HepG2 (cell line): ENCODE measurements around the gene EPHB3.

Experiments
- ASH2L ChIP-seq: fragments of 300-600, 200-600 bp; sonication (generic); IDR thresholded peaks from 2 replicates; pipeline ENCODE4 v1.7.0; 2017; ENCODE audit warnings: low read depth, mild to moderate bottlenecking, moderate library complexity, mixed read lengths, low read length; ENCODE audit not compliant: insufficient read length
- FOXJ3 ChIP-seq: sonication (generic); formaldehyde crosslinking; IDR thresholded peaks from 2 replicates; pipeline ENCODE4 v1.4.0; 2020; ENCODE audit warnings: missing genetic modification reagents, mild to moderate bottlenecking, borderline replicate concordance
- NR2C2 ChIP-seq: sonication (generic); formaldehyde crosslinking; IDR thresholded peaks from 2 replicates; pipeline ENCODE4 v1.4.0; 2020; ENCODE audit warnings: missing genetic modification reagents, mild to moderate bottlenecking, moderate library complexity, borderline replicate concordance
- PHB2 ChIP-seq: fragments of 450-650 bp; IDR thresholded peaks from 2 replicates; pipeline ENCODE4 v1.6.1; 2018; ENCODE audit not compliant: partially characterized antibody
- RARG ChIP-seq: sonication (generic); formaldehyde crosslinking; IDR thresholded peaks from 2 replicates; pipeline ENCODE4 v1.4.0; 2020; ENCODE audit warnings: low read depth, mild to moderate bottlenecking, missing genetic modification reagents
- SIN3A ChIP-seq: IDR thresholded peaks from 2 replicates; pipeline ENCODE4 v1.6.1; 2011; ENCODE audit warnings: low read depth, mild to moderate bottlenecking, control low read depth, low read length, borderline replicate concordance
- SMARCC2 ChIP-seq: fragments of 450-650 bp; IDR thresholded peaks from 2 replicates; pipeline ENCODE4 v1.6.1; 2017; ENCODE audit warnings: antibody characterized with exemption, mild to moderate bottlenecking
- TMF1 ChIP-seq: sonication (generic); formaldehyde crosslinking; IDR thresholded peaks from 2 replicates; pipeline ENCODE4 v1.8.1; 2022; ENCODE audit warnings: low read depth, missing genetic modification reagents
- ZKSCAN8 ChIP-seq: IDR thresholded peaks from 2 replicates; pipeline ENCODE4 v1.6.1; 2016; ENCODE audit warnings: borderline replicate concordance, missing genetic modification reagents, missing compliant biosample characterization
- ZNF891 ChIP-seq: sonication (generic); formaldehyde crosslinking; IDR thresholded peaks from 2 replicates; pipeline ENCODE4 v1.5.0; 2020; ENCODE audit warnings: mild to moderate bottlenecking, missing genetic modification reagents
- TF ChIP-seq, protein P1 (sequence below): sonication (generic); formaldehyde crosslinking; IDR thresholded peaks from 2 replicates; pipeline ENCODE4 v1.5.0; 2020; ENCODE audit warnings: mild to moderate bottlenecking, missing genetic modification reagents, moderate library complexity
- TF ChIP-seq, protein P2 (sequence below): sonication (generic); formaldehyde crosslinking; IDR thresholded peaks from 2 replicates; pipeline ENCODE4 v1.4.0; 2020; ENCODE audit warnings: missing genetic modification reagents
- TF ChIP-seq, protein P3 (sequence below): sonication (generic); formaldehyde crosslinking; IDR thresholded peaks from 2 replicates; pipeline ENCODE4 v1.5.1; 2020; ENCODE audit warnings: mild to moderate bottlenecking, missing genetic modification reagents

GRCh38 chr3:184571750-184572377 is 10.3 kb downstream of the EPHB3 start:
- no peak for TF ChIP-seq PHB2
- TF ChIP-seq SMARCC2, result no peak
- TF ChIP-seq RARG (CRISPR knock-in tag), result no peak
- TF ChIP-seq FOXJ3 (CRISPR knock-in tag), result no peak
- no peak for TF ChIP-seq ZKSCAN8 (CRISPR knock-in tag)
- TF ChIP-seq SIN3A, result no peak
- TF ChIP-seq, protein P1, sequence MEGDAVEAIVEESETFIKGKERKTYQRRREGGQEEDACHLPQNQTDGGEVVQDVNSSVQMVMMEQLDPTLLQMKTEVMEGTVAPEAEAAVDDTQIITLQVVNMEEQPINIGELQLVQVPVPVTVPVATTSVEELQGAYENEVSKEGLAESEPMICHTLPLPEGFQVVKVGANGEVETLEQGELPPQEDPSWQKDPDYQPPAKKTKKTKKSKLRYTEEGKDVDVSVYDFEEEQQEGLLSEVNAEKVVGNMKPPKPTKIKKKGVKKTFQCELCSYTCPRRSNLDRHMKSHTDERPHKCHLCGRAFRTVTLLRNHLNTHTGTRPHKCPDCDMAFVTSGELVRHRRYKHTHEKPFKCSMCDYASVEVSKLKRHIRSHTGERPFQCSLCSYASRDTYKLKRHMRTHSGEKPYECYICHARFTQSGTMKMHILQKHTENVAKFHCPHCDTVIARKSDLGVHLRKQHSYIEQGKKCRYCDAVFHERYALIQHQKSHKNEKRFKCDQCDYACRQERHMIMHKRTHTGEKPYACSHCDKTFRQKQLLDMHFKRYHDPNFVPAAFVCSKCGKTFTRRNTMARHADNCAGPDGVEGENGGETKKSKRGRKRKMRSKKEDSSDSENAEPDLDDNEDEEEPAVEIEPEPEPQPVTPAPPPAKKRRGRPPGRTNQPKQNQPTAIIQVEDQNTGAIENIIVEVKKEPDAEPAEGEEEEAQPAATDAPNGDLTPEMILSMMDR (CRISPR knock-in tag), result no peak
- TF ChIP-seq, protein P2, sequence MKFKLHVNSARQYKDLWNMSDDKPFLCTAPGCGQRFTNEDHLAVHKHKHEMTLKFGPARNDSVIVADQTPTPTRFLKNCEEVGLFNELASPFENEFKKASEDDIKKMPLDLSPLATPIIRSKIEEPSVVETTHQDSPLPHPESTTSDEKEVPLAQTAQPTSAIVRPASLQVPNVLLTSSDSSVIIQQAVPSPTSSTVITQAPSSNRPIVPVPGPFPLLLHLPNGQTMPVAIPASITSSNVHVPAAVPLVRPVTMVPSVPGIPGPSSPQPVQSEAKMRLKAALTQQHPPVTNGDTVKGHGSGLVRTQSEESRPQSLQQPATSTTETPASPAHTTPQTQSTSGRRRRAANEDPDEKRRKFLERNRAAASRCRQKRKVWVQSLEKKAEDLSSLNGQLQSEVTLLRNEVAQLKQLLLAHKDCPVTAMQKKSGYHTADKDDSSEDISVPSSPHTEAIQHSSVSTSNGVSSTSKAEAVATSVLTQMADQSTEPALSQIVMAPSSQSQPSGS, result no peak
- no peak for TF ChIP-seq ASH2L
- TF ChIP-seq TMF1 (CRISPR knock-in tag), result no peak
- TF ChIP-seq ZNF891 (CRISPR knock-in tag), result no peak
- TF ChIP-seq NR2C2 (CRISPR knock-in tag), result no peak
- TF ChIP-seq, protein P3, sequence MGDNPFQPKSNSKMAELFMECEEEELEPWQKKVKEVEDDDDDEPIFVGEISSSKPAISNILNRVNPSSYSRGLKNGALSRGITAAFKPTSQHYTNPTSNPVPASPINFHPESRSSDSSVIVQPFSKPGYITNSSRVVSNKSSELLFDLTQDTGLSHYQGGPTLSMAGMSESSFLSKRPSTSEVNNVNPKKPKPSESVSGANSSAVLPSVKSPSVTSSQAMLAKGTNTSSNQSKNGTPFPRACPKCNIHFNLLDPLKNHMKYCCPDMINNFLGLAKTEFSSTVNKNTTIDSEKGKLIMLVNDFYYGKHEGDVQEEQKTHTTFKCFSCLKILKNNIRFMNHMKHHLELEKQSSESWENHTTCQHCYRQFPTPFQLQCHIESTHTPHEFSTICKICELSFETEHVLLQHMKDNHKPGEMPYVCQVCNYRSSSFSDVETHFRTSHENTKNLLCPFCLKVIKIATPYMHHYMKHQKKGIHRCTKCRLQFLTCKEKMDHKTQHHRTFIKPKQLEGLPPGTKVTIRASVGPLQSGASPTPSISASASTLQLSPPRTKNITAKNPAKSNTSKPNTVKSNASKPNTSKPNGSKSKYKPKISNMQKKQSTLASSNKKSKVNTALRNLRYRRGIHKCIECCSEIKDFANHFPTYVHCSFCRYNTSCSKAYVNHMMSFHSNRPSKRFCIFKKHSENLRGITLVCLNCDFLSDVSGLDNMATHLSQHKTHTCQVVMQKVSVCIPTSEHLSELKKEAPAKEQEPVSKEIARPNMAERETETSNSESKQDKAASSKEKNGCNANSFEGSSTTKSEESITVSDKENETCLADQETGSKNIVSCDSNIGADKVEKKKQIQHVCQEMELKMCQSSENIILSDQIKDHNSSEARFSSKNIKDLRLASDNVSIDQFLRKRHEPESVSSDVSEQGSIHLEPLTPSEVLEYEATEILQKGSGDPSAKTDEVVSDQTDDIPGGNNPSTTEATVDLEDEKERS (CRISPR knock-in tag), result no peak
